PFSK-1 (cell line): ENCODE data around the gene MEGF11.

ENCODE experiments used
- FOXP2 ChIP-seq: optimal IDR thresholded peaks from 2 replicates; pipeline ENCODE3; 2011; ENCODE audit warnings: borderline replicate concordance, control low read depth, inconsistent platforms; ENCODE audit not compliant: insufficient read depth; ENCODE audit errors: extremely low read length, extremely low read depth
- POLR2AphosphoS5 ChIP-seq: IDR thresholded peaks from 2 replicates; pipeline ENCODE4 v1.6.1; 2012; ENCODE audit warnings: low read depth, mild to moderate bottlenecking, control low read depth, low read length, moderate library complexity
- REST ChIP-seq, 2 experiments: IDR thresholded peaks; 2 replicates each; pipeline versions ENCODE4 v1.6.1 to v1.8.0; 2011 to 2012; ENCODE audit warnings: low read depth in 2 of 2, low read length in 2 of 2, control low read depth in 1 of 2, inconsistent platforms in 1 of 2, mild to moderate bottlenecking in 1 of 2, moderate library complexity in 1 of 2; ENCODE audit not compliant: insufficient read depth in 1 of 2
- SIN3A ChIP-seq: IDR thresholded peaks from 2 replicates; pipeline ENCODE4 v1.6.1; 2012; ENCODE audit warnings: mild to moderate bottlenecking, low read length, moderate library complexity, borderline replicate concordance; ENCODE audit not compliant: insufficient read depth
- TAF1 ChIP-seq: IDR thresholded peaks from 2 replicates; pipeline ENCODE4 v1.6.1; 2012; ENCODE audit warnings: low read length, control low read depth, borderline replicate concordance; ENCODE audit not compliant: insufficient read depth

Gene MEGF11

GRCh38 chr15:65920825-65921309 lies 332.7 kb downstream of the MEGF11 start:
- no peak for TF ChIP-seq TAF1
- no peak for TF ChIP-seq POLR2AphosphoS5
- TF ChIP-seq REST (IDR thresholded peaks at IDR 0.05; ENCODE audit: insufficient read depth in 1 of 2, low read depth in 2 of 2, low read length in 2 of 2): no peak
- no peak for TF ChIP-seq FOXP2
- TF ChIP-seq SIN3A: no peak

GRCh38 chr15:65920121-65920520 lies 333.4 kb downstream of the MEGF11 start:
- TF ChIP-seq POLR2AphosphoS5 (no peak), SIN3A (no peak), TAF1 (no peak), FOXP2 (no peak), REST (IDR thresholded peaks at IDR 0.05; ENCODE audit: insufficient read depth in 1 of 2, low read depth in 2 of 2, low read length in 2 of 2) (no peak)

- TF ChIP-seq FOXP2: no peak
- TF ChIP-seq SIN3A: no peak
- no peak for TF ChIP-seq TAF1
- no peak for TF ChIP-seq POLR2AphosphoS5
- TF ChIP-seq REST (IDR thresholded peaks at IDR 0.05; ENCODE audit: insufficient read depth in 1 of 2, low read depth in 2 of 2, low read length in 2 of 2): no peak
These were observed 334.2 kb downstream of the MEGF11 start for GRCh38 chr15:65919353-65919752.

- TF ChIP-seq SIN3A: no peak
- no peak for TF ChIP-seq FOXP2
- no peak for TF ChIP-seq TAF1
- TF ChIP-seq POLR2AphosphoS5: no peak
- no peak for TF ChIP-seq REST (IDR thresholded peaks at IDR 0.05; ENCODE audit: insufficient read depth in 1 of 2, low read depth in 2 of 2, low read length in 2 of 2)
These were observed 334.6 kb downstream of the MEGF11 start for GRCh38 chr15:65918945-65919344.

GRCh38 chr15:65918357-65918920 lies 335.1 kb downstream of the MEGF11 start:
- TF ChIP-seq POLR2AphosphoS5: no peak
- TF ChIP-seq REST (IDR thresholded peaks at IDR 0.05; ENCODE audit: insufficient read depth in 1 of 2, low read depth in 2 of 2, low read length in 2 of 2): no peak
- no peak for TF ChIP-seq TAF1
- TF ChIP-seq SIN3A: no peak
